Bronchial epithelial cell (primary cell): ENCODE measurements around the gene PLEKHH1. TPM values are rescaled to one million over a fixed set of nuclear protein-coding genes. Genes with fewer than 3 reads are reported as not detected.

Experiments used
- DNase-seq: peaks from one replicate; pipeline ENCODE4 v3.0.0-alpha.2; 2010; ENCODE audit warnings: low read depth
- FAIRE-seq: peaks from 2 replicates; lab custom pipeline; 2011; peaks lifted over from hg19 to GRCh38; lab: Jason Lieb, UNC
- H3K27me3 ChIP-seq: 2 replicates; pipeline ENCODE4 v1.5.1; 2011; ENCODE audit warnings: low read length; ENCODE audit not compliant: control insufficient read depth, insufficient read depth
- H3K36me3 ChIP-seq: 2 replicates; pipeline ENCODE4 v1.5.1; 2011; ENCODE audit warnings: low read length; ENCODE audit not compliant: control insufficient read depth, insufficient read depth
- H3K4me3 ChIP-seq: 2 replicates; pipeline ENCODE4 v1.5.1; 2011; ENCODE audit warnings: mild to moderate bottlenecking, low read depth, low read length, control low read depth
- CTCF ChIP-seq: IDR thresholded peaks from 2 replicates; pipeline ENCODE4 v1.5.1; 2011; ENCODE audit warnings: mild to moderate bottlenecking, moderate library complexity, low read length, control low read depth, inconsistent platforms; ENCODE audit not compliant: insufficient read depth, severe bottlenecking
- total RNA-seq: library from RNA; depleted of rRNA; stranded (reverse); fragments of >200 nt; gene quantifications from 2 replicates; pipeline ENCODE4 v1.2.1, GENCODE V29; 2014

PLEKHH1 gene
- total RNA-seq, 1 donor from 2014 or later = 4.7 TPM

GRCh38 chr14:67544590-67544989 is 11.5 kb downstream of the PLEKHH1 start:
- Histone ChIP-seq H3K27me3 (no peaks in the 10 kb centered on the region), H3K4me3 (no peak overlapping the region), H3K36me3 (no peaks in the 10 kb centered on the region)
- FAIRE-seq (no peak), DNase-seq (no peak)
- no peak for TF ChIP-seq CTCF

GRCh38 chr14:67547224-67547780 is 14.2 kb downstream of the PLEKHH1 start:
- FAIRE-seq (no peak), DNase-seq (no peak)
- Histone ChIP-seq H3K36me3 (no peaks in the 10 kb centered on the region), H3K4me3 (no peak overlapping the region), H3K27me3 (no peaks in the 10 kb centered on the region)
- no peak for TF ChIP-seq CTCF

- Histone ChIP-seq H3K4me3 (no peak overlapping the region), H3K36me3 (no peaks in the 10 kb centered on the region), H3K27me3 (no peaks in the 10 kb centered on the region)
- no peak for DNase-seq
- no peak for TF ChIP-seq CTCF
- FAIRE-seq = no peak
These were observed 16.6 kb downstream of the PLEKHH1 start for GRCh38 chr14:67549734-67550133.

- FAIRE-seq = no peak
- Histone ChIP-seq H3K36me3 (no peaks in the 10 kb centered on the region), H3K4me3 (no peak overlapping the region), H3K27me3 (no peaks in the 10 kb centered on the region)
- TF ChIP-seq CTCF = no peak
- DNase-seq = no peak
These were observed 18.0 kb downstream of the PLEKHH1 start for GRCh38 chr14:67551123-67551522.

- no peaks in the 10 kb centered on the region for H3K36me3 ChIP-seq
- DNase-seq = no peak
- no peak overlapping the region for H3K4me3 ChIP-seq
- no peak for TF ChIP-seq CTCF
- peak; percentile 7 for FAIRE-seq
- no peaks in the 10 kb centered on the region for H3K27me3 ChIP-seq
These were observed 18.9 kb downstream of the PLEKHH1 start for GRCh38 chr14:67551940-67552339.

- Histone ChIP-seq H3K27me3 (no peaks in the 10 kb centered on the region), H3K36me3 (no peaks in the 10 kb centered on the region), H3K4me3 (no peak overlapping the region)
- FAIRE-seq (no peak), DNase-seq (no peak)
- no peak for TF ChIP-seq CTCF
These were observed 20.5 kb downstream of the PLEKHH1 start for GRCh38 chr14:67553547-67553946.
